OCI-M1 (cell line): ENCODE results near the gene NR2F2.
A peak's percentile ranks its signal among the peaks of the same experiment; 100 is the strongest.

ENCODE experiments used
- DNase-seq: peaks from one replicate; lab custom pipeline; 2025; lab: John Stamatoyannopoulos, UW

NR2F2 gene

DNA sequence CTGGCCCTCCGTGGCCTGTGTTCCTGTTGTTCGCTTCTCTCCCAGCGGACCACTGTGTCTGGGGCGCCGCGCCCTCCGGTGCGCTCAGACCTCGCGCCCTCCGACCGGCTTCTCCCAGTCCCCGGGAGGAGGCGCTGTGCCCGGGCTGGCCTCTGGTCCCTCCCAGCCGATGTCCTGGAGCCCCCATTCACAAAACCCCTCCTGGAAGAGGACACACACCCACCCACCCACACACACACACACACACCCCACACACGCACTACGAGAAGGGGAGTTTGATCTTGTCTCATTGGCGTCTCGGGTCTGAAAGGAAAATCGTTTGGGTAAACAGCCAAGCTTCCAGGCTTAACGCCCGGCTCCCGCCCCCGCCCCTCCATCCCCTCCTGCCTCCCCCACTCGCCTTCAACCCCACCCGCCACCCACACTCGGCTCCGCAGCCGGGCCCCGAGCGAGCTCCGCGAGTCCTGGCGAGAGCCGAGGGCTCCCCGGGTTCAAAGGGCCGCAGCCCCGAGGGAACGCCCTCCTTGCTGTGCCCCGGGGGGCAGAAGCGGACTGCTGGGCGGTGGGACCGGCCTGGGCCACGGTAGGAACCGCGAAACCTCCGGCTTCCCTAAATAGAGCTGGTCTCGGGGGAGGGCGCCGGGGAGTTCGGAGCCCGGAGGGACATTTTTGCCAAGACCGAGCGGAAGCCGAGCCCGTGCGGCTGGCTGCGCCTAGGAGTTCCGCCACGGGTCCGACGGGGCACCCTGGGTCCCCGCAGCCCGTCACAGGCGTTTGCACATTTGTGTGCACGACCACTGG, 23.6 kb downstream of the NR2F2 start:
- peak; percentile 61 for DNase-seq

DNA sequence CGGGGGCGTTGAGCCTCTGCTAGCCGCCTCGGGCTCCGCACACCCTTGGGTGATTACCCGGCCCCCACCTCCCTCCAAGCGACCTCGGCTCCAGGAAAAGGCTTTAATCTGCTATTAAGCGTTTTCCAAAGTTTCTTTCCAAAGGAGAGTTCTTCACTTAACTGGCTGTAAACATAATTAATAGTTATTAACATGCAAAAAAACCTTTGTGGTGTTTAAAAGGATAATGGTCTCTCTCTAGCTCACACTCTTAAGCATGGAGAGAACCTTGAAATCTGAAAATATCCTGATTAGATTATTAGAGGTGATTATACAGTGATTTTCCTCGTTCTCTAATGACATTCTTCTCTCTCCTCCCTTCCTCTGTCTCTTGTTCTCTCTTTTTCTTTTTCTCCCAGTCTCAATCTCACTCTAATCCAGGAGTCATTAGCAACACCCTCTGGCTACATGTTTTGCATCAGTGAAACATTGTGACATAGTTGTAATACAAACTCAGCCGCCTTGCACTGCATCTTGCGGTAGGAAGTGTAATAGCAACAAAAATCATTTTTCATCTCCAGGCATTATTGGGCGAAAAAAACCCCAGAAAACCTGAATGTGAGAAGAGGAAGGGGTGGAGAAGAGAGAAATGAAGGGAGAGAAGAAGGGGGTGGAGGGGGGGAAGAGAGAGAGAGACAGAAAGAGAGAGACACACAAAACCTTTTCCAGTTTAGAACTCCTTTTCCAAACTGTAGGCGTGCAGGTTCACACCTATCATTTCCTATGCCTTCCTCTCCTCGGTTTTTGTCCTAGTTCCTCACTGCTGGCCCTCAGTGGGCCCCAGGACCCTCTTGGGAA, 24.4 kb downstream of the NR2F2 start:
- DNase-seq: peak; percentile 82

DNA sequence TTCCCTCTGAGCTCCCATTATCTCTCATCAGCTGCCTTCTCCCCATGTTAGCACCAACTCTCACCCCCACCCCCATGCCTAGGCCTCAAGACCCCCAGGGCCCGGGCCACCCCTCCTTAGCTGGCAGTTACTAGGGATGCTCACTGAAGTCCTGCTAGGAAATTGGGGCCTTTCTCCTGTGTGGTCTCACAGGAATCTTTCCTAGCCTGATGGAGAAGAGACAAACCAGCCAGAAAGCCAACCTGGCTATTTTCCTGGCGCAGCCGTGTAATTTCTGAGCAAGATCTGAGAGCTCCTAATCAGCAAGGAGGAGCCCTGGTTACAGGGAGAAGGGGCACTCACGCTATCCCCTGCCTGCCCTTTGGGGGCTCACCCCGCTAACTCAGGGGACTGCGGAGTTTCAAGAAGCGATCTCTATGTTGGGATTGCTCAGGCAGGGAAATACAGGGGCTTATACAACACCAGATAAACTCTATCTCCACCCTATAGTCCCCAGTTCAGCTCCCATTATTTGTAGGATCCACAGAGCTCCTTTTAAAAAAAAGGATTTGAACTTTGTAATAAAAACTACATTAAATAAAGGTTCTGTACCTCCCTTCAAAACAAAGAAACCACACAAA, 25.2 kb downstream of the NR2F2 start:
- peak; percentile 41 for DNase-seq

DNA sequence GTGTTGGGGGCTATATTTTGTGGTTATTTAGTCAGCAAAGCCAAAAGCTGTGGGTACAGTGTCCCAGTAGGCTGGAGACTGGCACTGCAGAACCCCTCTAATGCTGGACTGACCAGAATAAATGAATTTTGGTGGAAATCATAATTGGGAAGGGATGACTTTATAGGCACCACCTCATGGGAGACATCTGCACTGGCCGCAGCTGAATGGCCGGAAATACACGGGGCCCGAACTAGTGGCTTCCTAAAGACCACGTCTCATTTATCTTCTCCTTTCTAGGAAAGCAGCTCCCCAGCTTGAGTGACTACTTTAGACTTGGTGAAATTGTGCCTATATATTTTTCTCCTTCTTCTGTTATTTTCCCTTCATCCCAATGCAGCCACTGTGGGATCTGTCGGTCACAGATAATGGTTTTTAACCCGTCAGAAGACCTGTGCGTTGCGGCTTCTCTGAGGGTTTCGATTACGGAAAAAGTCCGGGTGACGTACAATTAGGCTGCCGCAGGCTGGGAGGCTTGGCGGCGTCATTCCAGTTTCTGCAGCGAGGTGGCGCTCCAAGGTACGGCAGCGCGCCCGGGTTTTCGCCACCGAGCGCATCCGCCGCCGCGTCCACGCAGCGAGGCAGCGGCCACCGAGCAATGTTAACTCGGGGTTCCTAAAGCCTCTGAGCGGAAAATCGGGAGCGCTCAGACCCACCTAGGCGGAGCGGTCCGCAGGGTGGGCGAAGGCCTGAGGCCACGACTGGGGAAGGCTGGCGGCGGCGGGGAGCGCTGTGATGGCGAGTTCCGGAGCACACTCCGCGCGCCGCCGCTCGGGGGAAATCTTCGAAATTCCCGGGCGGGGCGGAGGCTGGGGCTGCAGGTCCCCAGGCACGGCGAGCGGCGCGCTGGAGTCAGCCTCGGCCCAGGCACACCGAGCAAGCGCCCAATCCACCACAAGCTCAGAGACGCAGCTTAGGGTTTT, 26.3 kb downstream of the NR2F2 start:
- DNase-seq: peak; percentile 96

DNA sequence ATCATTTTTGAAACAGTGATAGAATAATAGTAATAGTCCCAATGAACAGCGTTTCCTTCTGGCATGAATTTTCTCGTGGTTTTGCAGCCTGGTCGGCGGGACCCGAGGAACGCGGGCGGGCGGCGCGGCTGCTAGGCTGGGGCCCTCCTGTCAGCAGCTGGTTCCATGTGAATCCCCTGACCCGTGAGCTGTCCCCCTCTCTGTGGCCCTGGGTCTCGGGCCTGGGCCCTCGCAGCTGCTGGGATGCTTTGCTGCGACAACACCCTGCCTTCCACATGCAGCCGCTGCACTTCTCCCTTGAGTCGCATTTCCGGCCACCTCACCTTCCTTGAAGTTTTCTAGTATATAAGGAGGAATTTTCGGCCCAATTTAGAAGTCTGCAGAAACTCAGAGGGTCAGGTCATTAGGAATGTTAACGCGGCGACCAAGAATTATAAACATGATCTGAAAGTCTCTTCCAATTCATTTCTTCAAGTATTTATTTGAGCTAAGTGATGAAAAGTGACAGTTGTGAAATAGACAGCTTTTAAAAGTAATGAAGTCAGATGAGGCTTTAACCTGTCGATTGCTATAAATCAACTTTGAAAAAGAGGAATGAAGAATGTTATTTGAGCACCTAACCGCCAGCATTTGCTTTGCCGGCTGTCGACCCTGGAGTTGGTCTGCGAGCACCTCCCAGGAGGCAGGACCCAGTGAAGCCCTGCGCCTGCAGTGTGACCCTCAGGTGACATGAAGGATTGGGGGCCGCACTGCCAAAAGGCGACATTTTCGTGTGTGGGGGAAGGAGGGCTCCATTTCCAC, 27.7 kb downstream of the NR2F2 start:
- DNase-seq: peak; percentile 34

DNA sequence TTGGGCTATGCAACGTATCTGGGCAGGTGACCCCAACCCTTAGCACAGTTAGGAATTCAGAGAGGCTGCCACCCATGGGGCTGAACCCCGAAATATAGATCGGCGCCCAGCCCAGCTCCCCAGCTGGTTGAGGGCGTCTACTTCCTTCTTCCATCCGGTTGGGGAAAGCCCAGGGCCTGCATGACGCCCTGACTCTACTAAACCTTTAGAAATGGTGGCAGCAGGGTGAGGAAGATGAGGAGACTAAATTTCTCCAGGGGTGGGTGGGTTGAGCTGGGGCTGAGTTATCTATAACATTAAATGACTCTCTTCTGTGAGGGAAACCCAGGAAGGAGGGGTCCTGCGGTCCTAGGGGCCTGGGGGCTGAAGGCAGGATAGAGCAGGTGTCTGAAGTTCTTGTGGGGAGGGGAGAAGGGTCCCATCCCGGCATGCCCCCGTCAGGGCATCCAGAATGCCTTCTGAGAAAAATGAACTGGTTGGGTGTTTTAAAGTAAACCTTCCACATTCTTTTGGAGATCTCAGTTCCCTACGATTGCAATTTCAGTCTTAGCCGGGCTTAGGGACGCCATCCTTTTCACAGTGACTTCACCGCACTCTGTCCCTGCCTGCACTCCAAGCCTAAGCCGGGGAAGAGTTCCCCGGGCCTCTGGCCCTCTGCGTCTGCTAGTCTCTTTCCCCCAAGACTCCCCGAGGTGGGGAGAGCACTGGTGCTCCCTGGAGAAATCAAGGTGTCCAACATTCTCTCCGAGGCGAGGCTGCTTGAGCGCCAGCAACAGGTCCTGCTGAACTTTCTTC, 28.5 kb downstream of the NR2F2 start:
- no peak for DNase-seq

DNA sequence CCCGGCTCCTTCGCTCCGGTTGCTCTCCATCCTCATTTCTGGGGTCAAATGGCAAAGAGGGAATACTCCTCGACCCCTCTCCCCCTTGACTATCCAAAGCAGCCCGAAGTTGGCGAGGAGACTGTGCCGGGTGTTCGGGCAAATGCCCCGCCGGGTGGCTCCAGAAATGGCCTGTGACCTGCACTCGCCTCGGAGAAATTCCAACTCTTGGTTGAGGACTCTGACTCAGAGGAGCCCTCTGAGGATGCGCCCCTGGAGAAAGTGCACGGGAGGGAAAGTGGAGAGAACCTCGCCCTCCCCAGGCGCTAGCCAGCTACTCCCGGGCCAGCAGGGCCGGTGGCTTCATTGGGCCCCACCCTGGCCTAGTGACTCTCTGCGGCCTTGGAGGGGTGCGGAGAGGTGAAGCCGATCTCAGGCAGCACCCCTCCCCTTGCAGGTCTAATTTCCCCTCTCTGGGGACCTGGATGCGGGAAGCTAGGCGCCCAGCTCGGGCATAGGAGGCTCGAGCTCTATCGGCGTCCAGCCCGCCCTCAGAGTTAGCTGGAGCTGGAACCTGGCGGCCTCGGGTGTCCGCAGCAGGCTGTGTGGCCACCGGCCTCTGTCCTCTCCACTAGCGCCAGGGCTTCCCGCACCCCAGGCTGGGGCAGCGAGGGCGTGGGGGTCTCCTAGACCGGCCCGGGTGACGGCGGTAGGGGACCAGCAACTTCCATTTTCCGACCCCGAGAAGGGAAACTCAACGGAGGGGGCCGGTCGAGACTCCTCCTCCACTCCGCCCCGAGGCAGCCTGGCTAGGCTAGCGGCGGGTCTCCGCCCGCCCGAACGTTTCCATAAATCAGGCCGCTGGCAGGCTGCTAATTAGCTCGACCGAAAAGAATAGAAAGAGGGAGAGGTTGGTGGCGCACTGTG, 29.4 kb downstream of the NR2F2 start:
- no peak for DNase-seq

DNA sequence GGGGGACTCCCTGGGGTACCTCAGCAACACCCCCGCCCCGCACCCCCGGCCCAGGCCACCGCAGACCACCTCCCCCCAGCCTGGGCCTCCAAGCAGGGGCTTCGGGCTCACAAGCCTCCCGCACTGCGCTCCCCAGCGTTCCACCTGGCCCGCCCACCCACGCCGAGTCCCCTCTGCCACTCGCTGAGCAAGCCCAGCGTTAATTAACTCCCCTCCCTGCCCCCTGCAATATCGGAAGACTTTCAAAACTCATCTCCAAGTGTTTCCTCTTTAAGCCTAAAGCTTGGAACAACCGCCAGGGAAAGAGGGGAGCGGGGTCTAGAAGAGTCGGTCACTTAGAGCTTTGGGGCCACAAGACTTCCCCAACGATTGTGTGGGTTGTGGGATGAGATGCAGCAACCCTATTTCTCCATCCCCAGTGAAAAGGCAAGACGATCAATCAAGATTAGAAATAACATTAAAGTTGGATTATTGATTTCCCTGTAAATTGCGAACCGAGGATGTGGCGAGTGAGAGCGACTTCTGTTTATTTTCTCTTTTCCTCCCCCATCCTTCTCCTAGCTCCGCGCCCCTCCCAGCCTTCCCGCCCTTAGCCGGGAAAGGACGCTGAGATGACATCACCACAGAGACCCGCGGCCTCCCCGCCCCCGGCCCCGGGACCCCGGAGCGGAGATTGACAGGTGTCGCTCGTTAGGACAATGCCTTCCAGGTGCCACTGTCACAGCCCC, 30.2 kb downstream of the NR2F2 start:
- no peak for DNase-seq

DNA sequence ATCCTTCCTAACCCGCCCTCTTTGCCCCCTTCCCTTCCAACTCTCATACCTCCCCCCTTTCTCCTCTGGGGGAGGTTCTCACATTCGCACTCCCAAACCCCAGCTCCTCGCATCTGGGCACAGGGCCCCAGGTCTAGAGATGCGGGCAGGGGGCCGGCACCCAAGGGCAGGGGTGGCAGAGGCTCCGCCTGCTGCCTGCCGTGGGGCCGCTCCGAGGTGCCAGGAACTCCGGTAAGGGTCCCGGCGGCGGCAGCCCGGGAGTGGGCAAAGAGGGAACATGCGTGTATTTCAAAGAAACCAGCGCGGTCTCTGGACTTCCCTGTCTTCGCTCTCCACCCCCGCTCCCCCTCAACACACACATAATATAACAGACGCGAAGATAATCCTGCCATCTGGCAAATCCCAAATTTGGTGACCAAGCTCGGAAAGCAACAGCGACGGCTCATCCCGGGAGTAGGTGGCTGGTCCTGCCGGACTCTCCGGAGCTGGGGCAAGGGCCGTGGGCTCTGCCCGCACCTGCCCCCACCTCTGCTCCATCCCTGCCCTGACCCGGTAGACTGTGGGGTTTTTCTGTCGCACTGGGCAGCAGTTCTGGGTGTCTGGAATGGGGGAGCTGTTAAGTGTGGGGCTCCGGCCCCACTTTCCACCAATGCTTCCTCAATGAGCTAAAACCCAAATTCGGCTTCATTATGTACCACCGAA, 31.0 kb downstream of the NR2F2 start:
- no peak for DNase-seq

DNA sequence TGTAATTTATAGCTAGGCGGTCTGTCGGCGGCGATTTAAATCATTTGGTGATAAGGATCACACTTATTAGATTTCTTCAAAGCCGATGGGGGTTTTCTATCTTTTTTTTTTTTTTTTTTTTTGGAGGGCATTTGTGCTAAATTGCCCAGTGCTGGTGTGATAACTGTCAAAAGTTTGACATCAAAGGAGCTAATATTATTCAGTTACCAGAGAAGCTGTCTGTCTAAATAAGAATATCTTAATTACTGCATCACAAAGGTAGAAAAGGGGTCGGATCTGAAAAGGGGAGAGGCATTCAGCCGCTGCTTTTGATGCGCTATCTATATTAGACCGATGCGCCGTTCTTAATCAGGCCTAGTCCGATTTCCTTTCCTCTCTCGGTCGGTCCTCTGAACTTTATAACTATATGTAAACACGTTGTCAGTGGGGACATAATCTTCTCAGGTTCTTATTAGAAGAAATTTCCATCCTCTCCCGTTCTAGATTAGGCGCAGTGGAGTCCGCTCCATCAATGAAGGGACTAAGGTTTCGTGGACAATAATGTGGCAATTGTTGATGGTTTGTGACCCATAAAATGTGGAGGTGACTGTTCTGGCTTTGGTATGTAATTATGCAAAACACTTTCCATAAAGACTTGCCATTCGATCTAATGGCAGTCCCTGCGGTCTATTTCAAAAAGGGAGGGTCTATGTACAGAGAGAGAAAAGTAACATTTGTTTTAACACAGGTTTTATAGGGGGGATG, 31.7 kb downstream of the NR2F2 start:
- DNase-seq: no peak

DNA sequence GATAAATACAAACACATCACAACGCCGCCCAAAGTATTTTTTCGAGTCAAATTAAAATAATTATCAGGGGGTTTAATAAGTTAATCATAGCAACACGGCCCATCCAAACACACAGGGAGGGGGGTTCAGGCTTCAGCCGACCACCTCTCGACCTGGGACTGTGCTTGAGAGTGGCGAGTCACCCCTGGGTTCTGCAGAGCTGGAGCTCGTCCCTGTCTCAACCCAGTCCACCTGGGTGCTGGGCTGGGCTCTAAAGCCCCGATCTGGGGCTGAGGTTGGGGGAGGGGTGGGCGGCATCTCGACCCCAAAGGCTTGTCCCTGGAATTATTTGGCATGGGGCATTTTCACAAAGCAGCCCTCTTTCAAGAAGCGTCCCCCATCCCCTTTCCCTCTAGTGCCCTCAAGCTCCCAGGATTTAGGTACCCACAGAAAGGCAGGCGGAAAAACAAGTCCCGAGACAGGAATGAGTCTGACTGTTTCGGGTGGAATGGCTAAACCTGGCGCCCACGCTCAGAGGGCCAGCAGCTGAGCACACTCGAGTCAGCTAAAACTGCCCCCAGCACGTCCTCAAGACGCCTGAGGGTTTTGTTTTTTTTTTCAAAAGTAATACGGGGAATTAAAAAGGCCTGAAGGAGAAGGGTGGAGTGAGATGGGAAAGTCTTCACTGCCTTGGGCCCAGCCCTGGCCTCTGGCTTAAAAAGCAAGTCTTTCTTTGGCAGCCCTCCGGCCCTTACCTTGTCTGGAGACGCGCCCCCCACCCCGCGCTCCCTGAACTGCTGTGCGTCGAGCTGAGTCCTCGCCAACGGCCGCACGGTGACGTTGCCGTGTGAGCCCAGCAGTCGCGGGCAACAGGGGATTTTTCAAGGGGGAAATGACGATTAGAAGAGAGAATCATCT, 32.5 kb downstream of the NR2F2 start:
- DNase-seq: peak; percentile 47

DNA sequence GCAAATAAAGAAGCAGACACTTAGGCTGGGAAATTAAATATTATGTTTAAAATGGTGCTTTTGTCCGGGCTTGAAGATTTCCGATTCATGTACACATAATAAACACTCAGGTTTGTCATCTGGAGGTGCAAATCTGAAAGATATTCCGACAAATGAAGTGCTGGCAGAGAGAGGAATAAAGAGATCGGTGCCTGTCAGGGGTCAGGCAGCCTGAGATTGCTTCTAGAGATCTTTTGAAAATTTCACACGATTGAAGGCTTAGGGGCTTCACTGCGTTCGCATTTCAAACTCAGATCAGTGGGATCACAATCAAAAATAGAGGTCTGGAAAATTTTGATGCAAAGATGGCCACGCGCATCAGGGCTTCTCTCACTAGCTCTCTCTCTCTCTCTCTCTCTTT, 33.2 kb downstream of the NR2F2 start:
- DNase-seq: no peak

DNA sequence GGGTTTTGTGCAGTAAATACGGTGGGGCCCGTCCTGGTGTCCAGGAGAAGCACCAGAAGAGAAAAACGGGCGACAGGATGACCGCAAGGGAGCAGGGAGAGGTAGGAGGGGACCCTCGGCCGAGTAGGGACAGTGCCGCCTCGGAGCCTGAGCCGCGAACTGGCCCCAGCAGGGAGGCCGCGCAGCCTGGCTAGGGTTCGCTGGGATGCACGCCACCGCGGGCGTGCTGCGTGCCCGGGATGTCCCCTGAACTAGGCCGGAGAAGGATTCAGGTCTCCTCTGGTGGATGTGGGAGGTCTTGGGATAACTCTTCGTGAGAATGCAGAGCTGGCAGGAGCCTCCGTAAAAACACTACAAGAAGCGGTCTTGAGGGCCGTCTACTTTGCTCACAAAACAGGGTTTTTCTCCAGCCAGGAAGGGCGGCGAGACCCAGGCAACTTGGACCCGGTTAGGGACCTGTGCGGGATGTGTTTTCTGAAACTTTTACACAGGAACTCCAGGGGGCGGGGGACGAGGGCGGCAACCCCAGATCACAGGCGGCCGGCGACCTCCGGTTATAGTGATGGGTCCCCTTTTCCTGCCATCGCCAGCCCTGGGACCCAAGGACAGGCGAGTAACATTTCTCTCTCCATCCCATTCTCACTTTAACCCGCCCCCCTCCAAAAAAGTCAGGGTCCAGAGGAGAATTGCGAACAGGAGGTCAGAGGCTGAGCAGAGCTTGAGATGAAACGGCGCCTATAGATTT, 35.5 kb downstream of the NR2F2 start:
- DNase-seq: no peak

DNA sequence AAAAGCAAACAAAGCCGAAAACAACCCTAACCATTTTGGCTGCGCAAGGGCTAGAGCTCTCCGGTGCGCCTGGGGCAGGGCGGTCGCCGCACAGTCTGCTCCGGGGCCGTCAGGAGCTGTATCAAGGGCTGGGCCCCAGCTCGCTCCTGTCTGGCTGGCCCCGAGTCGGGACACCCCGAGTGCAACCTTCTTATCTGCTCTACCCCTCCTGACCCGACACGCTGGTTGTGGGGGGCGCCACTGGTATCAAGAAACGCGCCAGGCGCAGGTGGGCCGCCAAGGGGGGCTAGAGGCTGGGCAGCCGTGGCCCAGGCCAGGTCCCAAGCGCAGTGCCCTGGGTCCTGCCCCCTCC, 36.0 kb downstream of the NR2F2 start:
- no peak for DNase-seq
